GM18499 (cell line): ENCODE measurements around the gene LRRFIP1.

Experiments used
- ATAC-seq: cut with Tn5 transposase; IDR thresholded peaks from one replicate; pipeline ENCODE4 v1.9.1; 2021; ENCODE audit warnings: moderate number of reproducible peaks; ENCODE audit not compliant: insufficient read depth, unreplicated experiment

Gene LRRFIP1

GRCh38 chr2:237638176-237638575 lies 10.8 kb downstream of the LRRFIP1 start:
- no peak for ATAC-seq

GRCh38 chr2:237639052-237639835 lies 11.9 kb downstream of the LRRFIP1 start:
- ATAC-seq, result no peak

- ATAC-seq, result no peak
These were observed 12.4 kb downstream of the LRRFIP1 start for GRCh38 chr2:237639836-237640220.

GRCh38 chr2:237640493-237640998 lies 13.2 kb downstream of the LRRFIP1 start:
- no peak for ATAC-seq

GRCh38 chr2:237642038-237642734 lies 14.8 kb downstream of the LRRFIP1 start:
- ATAC-seq, result no peak

- no peak for ATAC-seq
These were observed 15.7 kb downstream of the LRRFIP1 start for GRCh38 chr2:237643066-237643465.

GRCh38 chr2:237643582-237644380 lies 16.4 kb downstream of the LRRFIP1 start:
- no peak for ATAC-seq

GRCh38 chr2:237644381-237644703 lies 17.0 kb downstream of the LRRFIP1 start:
- no peak for ATAC-seq

- ATAC-seq, result no peak
These were observed 17.9 kb downstream of the LRRFIP1 start for GRCh38 chr2:237645261-237645660.

GRCh38 chr2:237647176-237648015 lies 20.0 kb downstream of the LRRFIP1 start:
- ATAC-seq, result no peak

GRCh38 chr2:237648016-237648381 lies 20.6 kb downstream of the LRRFIP1 start:
- ATAC-seq, result no peak

- ATAC-seq, result no peak
These were observed 22.4 kb downstream of the LRRFIP1 start for GRCh38 chr2:237649541-237650454.

- ATAC-seq, result no peak
These were observed 23.1 kb downstream of the LRRFIP1 start for GRCh38 chr2:237650455-237650850.

GRCh38 chr2:237651761-237652160 lies 24.4 kb downstream of the LRRFIP1 start:
- no peak for ATAC-seq

GRCh38 chr2:237652181-237652580 lies 24.8 kb downstream of the LRRFIP1 start:
- no peak for ATAC-seq

- no peak for ATAC-seq
These were observed 25.5 kb downstream of the LRRFIP1 start for GRCh38 chr2:237652854-237653253.

- no peak for ATAC-seq
These were observed 26.6 kb downstream of the LRRFIP1 start for GRCh38 chr2:237653776-237654558.

- no peak for ATAC-seq
These were observed 29.7 kb downstream of the LRRFIP1 start for GRCh38 chr2:237657063-237657462.
